Tibial nerve (tissue), 4 donors: ENCODE results near the gene LCLAT1.

ENCODE experiments used
- CTCF ChIP-seq, 5 experiments: fragments of 200-600 bp in 3 of 5; fragments of 450-650 bp in 2 of 5; sonication (generic) in 3 of 5; IDR thresholded peaks; one replicate each; pipeline ENCODE4 v1.5.1; 2016 to 2019; ENCODE audit warnings: antibody characterized with exemption in 5 of 5, mild to moderate bottlenecking in 3 of 5, moderate library complexity in 2 of 5
- EP300 ChIP-seq, 2 donors: sonication (generic); formaldehyde crosslinking; IDR thresholded peaks; one replicate each; pipeline ENCODE4 v1.6.1; 2017; ENCODE audit warnings: antibody characterized with exemption in 2 of 2, mild to moderate bottlenecking in 1 of 2
- POLR2A ChIP-seq, 2 donors: fragments of 450-650 bp; IDR thresholded peaks; one replicate each; pipeline ENCODE4 v1.6.1; 2017; ENCODE audit warnings: antibody characterized with exemption in 2 of 2, mild to moderate bottlenecking in 2 of 2, moderate library complexity in 2 of 2

- no peak for TF ChIP-seq CTCF (IDR thresholded peaks at IDR 0.05)
- no peak for TF ChIP-seq POLR2A (IDR thresholded peaks at IDR 0.05)
- TF ChIP-seq EP300 (IDR thresholded peaks at IDR 0.05), result no peak
Measured at GRCh38 chr2:30456579-30456978, 9.5 kb downstream of the LCLAT1 start.
